GM21619 (cell line): Measurements from ENCODE around the gene WRAP53.

ENCODE experiments used
- ATAC-seq: cut with Tn5 transposase; IDR thresholded peaks from one replicate; pipeline ENCODE4 v1.9.1; 2021; ENCODE audit not compliant: unreplicated experiment

Gene WRAP53

DNA sequence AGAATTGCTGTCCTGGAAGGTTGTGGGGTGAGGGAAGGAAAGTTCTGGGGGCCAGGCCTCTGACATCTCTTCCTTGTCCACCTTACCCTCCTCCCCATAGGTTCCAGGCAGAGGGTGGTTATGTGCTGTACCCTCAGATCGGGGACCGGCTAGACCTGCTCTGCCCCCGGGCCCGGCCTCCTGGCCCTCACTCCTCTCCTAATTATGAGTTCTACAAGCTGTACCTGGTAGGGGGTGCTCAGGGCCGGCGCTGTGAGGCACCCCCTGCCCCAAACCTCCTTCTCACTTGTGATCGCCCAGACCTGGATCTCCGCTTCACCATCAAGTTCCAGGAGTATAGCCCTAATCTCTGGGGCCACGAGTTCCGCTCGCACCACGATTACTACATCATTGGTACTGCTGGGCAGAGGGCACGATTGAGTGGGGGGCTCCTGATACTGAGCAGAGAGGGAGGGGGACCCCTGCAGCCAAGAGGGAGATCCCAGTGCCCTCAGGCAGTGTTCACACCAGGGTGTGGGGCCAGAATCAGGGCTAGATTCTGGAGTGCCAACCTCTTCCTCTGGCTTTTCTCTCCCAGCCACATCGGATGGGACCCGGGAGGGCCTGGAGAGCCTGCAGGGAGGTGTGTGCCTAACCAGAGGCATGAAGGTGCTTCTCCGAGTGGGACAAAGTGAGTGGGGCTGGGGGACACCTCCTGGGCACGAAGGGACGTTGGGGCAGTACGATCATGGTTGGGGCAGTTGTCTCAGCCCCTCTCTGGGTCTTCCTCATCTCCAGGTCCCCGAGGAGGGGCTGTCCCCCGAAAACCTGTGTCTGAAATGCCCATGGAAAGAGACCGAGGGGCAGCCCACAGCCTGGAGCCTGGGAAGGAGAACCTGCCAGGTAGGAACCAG, 19.8 kb downstream of the WRAP53 start:
- no peak for ATAC-seq

DNA sequence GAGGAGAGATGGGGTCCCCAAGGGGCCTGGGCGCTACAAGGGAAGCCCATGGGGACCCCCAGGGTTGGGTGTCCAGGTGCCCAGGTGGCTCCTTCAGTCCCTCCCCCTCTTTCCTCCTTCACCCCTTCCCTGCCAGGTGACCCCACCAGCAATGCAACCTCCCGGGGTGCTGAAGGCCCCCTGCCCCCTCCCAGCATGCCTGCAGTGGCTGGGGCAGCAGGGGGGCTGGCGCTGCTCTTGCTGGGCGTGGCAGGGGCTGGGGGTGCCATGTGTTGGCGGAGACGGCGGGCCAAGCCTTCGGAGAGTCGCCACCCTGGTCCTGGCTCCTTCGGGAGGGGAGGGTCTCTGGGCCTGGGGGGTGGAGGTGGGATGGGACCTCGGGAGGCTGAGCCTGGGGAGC, 20.8 kb downstream of the WRAP53 start:
- no peak for ATAC-seq

DNA sequence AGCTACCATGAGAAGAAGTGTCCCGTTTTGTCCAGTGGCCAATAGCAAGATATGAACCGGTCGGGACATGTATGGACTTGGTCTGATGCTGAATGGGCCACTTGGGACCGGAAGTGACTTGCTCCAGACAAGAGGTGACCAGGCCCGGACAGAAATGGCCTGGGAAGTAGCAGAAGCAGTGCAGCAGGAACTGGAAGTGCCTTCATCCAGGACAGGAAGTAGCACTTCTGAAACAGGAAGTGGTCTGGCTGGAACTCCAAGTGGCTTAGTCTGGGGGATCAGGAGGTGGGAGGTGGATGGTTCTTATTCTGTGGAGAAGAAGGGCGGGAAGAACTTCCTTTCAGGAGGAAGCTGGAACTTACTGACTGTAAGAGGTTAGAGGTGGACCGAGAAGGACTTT, 22.0 kb downstream of the WRAP53 start:
- no peak for ATAC-seq

DNA sequence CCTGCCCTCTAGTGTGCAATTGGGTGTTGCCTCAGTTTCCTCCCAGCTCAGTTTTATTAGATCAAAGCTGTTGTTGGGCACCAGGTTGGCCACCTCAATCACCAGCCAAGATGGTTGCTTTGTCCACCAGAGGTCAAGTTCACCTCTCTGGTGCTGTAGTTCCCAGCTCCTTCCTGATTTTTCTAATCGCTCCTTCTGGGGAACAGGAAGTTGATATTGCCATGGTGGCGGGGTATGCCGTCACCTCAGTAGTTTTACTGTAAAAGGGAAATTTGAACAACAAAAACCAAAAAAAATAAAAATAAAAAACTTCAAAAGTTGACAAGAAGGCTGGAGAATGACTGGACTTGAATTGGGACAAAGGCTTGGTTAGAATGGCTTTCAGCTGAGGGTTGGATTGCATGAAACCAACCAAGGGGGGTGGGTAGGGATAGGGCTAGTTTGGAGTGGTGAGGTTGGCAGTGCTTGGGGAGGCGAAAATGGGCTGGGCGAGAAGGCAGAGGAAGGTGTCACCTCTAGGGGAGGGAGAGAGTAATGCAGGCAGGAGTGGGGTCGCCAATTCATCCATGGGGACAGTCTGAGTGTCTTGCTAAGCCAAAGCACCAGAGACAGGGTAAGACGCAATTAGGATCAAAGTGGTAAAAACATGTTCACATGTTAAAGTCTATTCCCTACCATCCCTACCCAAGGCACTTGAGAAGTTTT, 22.9 kb downstream of the WRAP53 start:
- no peak for ATAC-seq

DNA sequence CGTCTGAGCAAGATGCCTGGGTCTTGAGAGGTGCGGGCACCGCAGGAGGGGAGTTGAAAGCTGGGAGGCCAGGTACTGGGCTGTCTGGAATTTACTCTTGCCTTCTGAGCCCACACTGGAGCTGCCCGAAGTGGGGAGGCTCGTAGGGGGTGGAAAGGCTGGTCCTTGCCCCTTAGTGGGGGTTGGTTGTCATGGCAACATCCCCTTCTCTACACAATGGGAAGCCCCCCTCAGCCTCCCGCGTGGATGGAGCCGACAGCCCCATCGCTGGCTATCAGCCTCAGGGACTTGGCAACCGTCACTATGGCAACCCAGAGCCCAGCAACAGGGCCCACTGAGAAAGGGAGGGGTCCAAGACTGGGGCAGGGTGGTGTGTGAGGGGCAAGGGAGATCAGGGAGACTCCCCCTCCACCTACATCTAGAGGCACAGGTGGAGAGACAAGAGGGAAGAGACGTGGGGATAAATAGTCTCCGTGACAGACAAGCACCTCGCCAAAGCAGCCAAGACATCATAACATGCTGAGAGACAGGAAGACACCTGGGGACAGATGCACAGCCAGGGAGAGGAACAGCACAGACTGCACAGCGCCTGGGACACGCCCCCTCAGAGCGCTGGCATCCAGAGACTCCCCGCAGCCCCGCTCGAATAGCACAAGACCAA, 24.0 kb downstream of the WRAP53 start:
- no peak for ATAC-seq

DNA sequence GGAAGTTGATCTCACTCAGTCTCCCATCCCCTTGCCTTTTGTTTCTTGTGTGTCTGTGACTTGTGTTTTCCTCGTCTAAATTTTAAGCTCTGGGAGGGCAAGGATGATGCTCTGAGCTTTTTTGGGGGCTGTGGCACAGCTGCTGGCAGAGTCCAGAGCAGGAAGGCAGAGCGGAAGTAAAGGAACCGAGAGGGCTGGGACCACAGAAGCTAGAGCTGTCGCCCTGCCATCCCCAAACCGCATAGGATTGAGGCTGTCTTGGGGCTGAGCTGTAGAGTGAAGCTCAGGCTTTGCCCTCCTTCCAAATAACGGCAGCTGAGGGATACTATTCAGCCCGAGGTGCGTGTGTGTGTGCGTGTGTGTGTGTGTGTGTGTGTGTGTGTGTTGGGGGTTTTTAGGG, 25.5 kb downstream of the WRAP53 start:
- no peak for ATAC-seq

DNA sequence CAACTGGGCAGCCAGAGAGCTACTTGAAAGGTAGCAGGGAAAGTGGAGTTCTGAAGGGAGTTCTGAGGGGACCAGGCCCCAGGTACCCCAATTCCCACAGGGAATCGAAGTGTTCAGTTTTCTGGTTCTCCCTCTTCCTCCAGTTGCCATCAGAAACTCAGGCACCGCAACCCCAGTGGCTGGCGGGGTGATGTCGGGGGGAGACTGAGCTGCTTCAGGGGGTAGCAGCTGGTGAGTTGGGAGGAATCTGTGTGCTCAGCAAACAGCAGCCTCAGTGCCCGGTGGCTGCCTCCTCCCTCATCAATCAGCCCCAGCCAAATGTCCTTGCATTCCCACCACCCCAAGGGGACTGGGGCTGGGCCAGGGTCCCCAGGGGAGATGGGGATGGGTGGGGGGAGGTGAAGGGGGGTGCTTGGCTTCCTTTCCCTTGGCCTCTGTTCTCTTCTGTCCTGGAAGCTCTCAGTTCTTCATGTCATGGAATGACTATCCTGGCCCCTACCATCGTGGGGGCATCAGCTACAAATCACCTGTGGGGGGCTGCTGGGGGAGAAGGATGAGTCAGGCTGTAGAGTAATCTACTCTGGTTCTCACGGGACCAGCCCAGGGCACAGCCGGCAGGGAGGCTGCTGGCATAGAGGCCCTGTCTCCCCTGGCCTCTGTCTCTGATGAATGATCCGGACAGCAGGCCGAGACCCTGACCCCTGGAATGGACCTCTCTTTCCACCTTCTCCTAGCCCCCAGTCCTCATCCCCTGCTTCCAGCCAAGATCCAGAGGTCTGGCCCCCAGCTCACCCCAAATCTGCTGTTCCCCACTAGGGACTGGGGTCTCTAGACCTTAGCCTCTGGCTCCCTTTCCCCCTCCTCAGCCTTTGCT, 26.7 kb downstream of the WRAP53 start:
- no peak for ATAC-seq

DNA sequence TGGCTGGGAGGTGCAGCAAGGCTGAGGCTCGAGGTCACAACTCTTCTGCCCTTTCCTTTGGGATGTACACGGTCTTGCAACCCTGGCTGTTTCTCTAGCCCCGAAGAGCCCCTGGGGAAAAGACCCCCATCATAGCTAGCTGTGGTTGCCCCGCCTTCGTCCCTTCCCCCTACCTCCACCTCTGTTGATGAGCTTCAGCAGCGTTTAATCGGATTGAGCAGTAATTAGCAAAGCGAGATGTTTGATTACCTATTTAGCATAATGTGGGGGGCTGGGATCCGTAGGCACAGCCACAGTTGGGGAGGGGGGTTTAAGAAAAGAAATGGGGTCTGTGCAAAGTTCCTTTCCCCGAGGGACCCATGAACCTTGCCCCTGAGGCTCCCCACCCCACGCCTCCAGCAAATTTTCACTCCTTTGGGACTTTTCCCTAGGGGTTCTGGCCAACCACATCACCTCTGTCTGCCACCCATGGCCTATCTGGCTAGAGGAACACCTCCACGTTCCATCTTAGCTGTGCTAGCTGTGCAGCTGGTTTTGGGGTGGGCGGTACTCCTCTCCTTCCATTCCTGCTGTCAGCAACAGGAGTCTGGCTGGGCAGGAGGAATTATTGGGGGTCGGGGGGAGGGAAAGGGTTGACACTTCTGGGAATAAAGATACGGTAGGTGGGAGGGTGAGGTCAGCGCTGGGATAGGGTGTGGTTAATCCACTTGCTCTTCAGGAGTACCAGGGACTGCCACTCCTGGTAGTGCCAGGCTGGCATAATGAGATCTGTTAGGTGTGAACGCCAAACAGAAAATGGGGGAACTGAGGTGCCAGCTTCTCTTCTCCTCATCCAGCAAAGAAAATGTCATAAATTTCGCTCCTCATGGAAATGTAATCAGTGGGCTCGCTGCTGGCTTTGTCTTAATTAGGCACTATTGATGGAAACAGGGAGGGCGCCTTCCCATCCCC, 27.9 kb downstream of the WRAP53 start:
- ATAC-seq = no peak

DNA sequence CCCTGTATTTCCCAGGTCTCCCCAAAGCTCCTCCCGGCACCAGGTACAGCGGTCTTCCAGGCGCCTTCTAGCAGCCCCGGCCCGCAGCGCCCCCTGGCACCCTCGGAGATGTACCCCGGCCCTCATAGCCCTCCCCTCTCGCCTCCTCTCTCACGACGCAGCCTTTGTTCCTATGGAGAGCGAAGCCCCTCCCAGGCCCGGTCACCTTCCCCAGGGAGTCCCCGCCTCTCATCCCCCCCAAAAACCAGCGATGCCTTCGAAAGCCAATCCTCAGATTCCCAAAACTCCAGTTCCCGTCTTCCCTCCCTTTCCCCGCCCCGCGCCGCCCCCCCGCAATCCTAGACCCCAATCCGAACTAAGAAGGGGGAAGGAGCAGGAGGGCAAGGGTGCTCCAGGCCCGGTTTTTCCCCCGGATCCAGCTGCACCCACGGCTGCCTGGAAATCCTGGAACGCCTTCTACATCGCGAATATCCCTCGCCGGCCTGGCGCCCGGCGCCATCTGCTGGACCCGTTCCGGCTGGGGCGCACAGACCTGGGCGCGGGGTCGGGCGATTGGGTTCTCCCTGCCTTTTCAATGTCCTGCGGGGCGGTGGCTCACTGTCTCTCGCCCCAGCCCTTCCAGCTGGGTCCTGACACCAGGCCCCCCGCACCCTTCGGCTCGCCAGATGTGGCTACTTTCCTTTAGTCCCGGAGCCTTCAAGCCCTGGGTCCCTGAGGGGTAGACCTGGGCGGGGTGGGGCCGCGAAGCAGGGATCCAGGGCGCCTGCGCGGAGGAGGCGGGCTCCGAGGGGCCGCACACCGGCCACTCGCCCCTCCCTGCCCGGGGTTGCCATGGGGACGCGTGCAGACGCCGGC, 28.9 kb downstream of the WRAP53 start, which contains the start of gene DNAH2:
Gene DNAH2 (plus strand): TSS at position 844 of the 855 bp plus-strand sequence. CDS start 1,991 bp downstream, outside the sequence.
- no peak for ATAC-seq

DNA sequence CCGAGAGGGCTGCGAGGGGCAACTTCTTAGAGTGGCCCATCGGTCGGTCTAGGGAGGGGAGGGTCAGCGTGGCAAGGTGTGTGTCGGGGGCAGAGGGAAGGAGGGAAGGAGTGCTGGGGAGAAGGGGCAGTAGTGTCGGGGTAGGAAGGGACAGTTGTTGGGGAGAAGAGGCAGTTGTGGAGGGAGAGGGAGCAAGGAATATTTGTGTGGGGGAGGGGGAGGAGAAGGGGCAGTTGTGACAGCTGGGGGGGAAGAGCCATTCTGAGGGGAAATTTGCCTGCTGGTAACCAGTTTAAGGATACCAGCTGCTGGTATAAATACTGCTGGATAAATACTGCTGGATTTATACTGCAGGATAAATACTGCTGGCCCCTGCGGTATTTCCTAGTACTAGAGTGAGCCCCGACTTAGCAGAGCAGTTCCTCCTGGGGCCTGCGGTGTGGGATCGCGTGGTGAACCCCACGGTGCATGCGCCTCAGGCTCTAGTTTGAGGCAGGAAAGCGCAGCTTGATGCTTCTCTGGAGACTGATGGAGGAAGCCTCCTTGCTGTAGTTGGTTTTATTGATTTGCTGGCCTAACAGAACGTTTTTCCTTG, 29.6 kb downstream of the WRAP53 start:
- no peak for ATAC-seq

DNA sequence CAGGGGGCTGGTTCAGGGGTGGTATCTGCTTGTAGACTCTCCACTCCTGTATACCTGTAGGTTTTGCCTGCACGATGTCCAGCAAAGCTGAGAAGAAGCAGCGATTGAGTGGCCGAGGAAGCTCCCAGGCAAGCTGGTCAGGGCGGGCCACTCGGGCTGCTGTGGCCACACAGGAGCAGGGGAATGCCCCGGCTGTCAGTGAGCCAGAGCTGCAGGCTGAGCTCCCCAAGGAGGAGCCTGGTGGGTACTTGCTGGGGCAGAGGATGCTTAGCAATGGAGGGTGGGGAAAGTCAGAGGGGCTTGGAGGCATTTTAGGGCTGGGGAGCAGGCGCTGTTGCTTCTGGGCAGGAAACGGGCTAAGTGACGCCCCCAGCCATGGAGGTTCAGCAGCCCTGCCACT, 31.4 kb downstream of the WRAP53 start:
- ATAC-seq = no peak

DNA sequence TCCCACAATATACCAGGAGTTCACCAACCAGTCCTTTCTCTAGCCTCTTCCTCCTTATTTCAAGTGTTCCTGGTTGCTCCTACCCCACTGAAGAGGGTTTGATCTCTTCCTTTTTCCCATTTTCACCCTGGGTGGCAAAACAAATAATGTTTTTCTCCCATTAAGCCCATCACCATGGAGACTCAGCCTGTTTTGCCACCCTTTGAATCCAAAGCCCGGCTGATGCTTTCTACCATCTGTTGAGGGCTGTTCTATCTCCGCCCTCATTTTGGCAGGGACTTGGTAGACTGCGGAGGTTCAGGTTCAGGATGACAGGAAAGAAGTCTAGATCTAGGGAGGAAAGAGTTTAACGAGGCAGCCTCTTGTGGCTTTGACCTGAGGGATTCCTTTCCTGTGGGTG, 31.8 kb downstream of the WRAP53 start:
- ATAC-seq = no peak

DNA sequence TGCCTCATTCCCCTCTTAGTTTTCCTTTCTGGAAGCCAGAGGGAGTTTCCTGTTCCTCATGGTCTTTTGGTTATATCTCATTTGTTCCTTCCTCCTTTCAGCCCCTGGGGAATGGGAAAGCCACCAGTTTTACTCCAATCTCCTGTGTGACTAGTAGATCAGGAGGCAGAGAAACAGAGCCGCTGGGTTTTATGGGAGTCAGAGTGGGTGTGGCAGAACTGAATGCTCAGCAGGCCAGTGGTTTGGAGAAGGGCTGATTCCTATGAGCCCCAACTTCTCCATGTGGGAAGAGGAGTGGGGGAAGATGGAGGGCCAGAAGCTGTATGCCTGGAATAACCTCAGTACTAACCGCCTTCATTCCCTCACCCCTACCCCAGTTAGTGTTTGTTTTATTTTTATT, 33.3 kb downstream of the WRAP53 start:
- no peak for ATAC-seq

DNA sequence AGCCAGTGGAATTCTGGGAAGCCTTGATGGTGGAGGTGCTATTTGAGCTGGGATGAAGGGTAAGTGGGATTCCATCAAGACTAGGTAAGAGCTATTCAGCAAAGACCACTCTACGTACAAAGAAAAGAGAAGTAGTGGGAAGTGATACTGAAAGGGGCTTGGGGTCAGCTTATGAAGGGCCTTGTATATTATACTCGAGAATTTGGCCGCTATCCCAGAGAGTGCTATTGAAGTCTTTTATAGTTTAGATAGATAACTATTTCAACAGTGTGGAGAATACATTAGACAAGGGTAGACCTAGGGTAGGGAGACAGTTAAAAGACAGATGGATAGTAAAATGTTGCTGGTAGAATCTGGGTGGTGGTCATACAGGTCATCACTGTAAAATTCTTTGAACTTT, 39.6 kb downstream of the WRAP53 start:
- ATAC-seq = no peak

DNA sequence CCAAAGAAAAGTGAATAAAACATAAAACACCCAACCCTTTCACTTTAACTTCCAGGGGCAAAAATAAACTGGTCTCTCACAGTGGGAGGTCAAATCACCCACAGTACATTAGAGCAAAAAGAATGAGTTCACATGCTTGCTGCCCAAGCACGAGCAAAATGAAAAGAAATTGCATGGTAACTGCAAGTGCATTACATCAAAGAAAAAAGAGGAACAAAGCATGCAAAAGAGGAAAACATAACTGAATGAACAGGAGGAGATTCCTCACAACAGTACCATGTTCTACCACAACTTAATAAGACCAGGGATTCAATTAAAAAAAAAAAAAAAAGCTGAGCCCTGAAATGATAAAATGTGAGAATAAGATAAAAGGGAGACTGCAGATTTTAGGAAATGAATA, 41.5 kb downstream of the WRAP53 start:
- ATAC-seq = no peak

DNA sequence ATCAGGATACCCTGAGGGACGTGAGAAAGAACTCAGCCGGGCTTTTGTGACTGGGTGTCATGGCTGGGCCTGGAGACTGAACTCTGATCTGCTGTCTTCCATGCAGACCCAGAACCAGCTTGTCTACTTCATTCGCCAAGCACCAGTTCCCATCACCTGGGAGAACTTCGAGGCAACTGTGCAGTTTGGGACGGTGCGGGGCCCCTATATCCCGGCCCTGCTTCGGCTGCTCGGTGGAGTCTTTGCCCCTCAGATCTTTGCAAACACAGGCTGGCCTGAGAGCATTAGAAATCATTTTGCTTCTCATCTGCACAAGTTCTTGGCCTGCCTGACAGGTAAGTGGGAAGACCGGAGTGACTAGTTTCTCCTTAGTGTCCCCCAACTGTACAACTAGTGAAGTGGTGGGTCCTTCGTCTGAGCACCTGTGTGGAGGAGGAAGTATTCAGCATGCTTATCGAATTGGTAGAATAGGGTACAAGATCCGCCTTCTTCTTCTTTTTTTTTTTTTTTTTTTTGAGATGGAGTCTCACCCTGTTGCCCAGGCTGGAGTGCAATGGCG, 44.8 kb downstream of the WRAP53 start:
- no peak for ATAC-seq

DNA sequence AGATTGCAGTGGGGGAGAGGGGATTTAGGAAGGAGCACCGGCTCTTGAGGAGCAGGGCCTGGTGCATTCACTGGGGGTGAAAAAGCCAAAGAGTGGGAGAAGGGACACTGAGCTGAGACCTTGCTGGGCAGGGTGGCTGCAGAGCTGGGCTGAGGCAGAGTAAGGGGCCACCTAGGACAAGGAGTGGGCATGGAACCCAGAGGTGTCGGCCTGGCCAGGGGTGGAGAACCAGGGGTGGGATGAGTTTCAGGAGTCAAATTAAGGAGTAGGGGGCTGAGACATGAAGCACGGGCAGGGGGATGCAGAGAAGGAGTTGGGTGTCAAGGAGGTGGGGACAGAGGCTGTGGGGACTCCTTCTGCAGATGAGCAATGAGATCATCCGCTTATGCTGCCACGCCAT, 49.3 kb downstream of the WRAP53 start:
- no peak for ATAC-seq

DNA sequence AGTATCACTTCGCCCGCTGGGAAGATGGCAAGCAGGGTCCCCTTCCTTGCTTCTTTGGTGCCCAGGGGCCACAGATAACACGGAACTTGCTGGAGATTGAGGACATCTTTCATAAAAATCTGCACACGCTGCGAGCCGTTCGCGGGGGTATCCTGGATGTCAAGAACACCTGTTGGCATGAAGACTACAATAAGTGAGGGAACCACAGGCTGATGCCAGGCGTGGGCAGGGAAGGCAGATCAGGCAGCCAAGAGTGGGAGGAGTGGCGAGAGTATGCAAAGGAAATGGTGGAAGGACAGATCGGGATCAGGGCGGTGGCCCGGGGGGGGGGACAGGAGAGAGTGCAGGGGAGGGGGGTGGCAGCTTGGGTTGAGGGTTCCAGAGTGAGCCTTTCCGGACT, 51.5 kb downstream of the WRAP53 start:
- ATAC-seq = no peak
